ENCODE results near the gene HMX3.

Gene HMX3

GRCh38 chr10:123100030-123100762 is 35.6 kb upstream of the HMX3 start:
- H3K4me1 ChIP-seq (ENCODE audit: insufficient read depth, poor library complexity, severe bottlenecking) = peaks cover 9% of the 10 kb centered on the region
- DNase-seq (ENCODE audit: low spot score) = no peak
- no peak overlapping the region for H3K27ac ChIP-seq (ENCODE audit: poor library complexity, severe bottlenecking)
- peak; percentile 49; the same call in 1 of the 3 replicates for ATAC-seq (ENCODE audit: low read depth)
- H3K9me3 ChIP-seq (ENCODE audit: severe bottlenecking) = no peaks in the 10 kb centered on the region
- H3K27me3 ChIP-seq (ENCODE audit: insufficient read depth, poor library complexity, severe bottlenecking) = no peaks in the 10 kb centered on the region
- no peak overlapping the region for H3K4me3 ChIP-seq (ENCODE audit: severe bottlenecking)
- TF ChIP-seq CTCF (IDR thresholded peaks at IDR 0.05; ENCODE audit: poor library complexity, severe bottlenecking) = no peak
- H3K36me3 ChIP-seq (ENCODE audit: low read depth) = no peaks in the 10 kb centered on the region

- ATAC-seq (ENCODE audit: low read depth) (no peak), DNase-seq (ENCODE audit: low spot score) (no peak)
- no peaks in the 10 kb centered on the region for H3K36me3 ChIP-seq (ENCODE audit: low read depth)
- no peak overlapping the region for H3K4me3 ChIP-seq (ENCODE audit: severe bottlenecking)
- no peaks in the 10 kb centered on the region for H3K27me3 ChIP-seq (ENCODE audit: insufficient read depth, poor library complexity, severe bottlenecking)
- TF ChIP-seq CTCF (IDR thresholded peaks at IDR 0.05; ENCODE audit: poor library complexity, severe bottlenecking) = no peak
- peaks cover 9% of the 10 kb centered on the region for H3K4me1 ChIP-seq (ENCODE audit: insufficient read depth, poor library complexity, severe bottlenecking)
- H3K27ac ChIP-seq (ENCODE audit: poor library complexity, severe bottlenecking) = no peak overlapping the region
- H3K9me3 ChIP-seq (ENCODE audit: severe bottlenecking) = no peaks in the 10 kb centered on the region
Observed at GRCh38 chr10:123101872-123102271, 33.9 kb upstream of the HMX3 start.

GRCh38 chr10:123102673-123103072 is 33.1 kb upstream of the HMX3 start:
- no peaks in the 10 kb centered on the region for H3K27me3 ChIP-seq (ENCODE audit: insufficient read depth, poor library complexity, severe bottlenecking)
- ATAC-seq (ENCODE audit: low read depth) = no peak
- no peak overlapping the region for H3K4me3 ChIP-seq (ENCODE audit: severe bottlenecking)
- H3K36me3 ChIP-seq (ENCODE audit: low read depth) = no peaks in the 10 kb centered on the region
- TF ChIP-seq CTCF (IDR thresholded peaks at IDR 0.05; ENCODE audit: poor library complexity, severe bottlenecking) = no peak
- no peak for DNase-seq (ENCODE audit: low spot score)
- no peak overlapping the region for H3K27ac ChIP-seq (ENCODE audit: poor library complexity, severe bottlenecking)
- peaks cover 9% of the 10 kb centered on the region for H3K4me1 ChIP-seq (ENCODE audit: insufficient read depth, poor library complexity, severe bottlenecking)
- H3K9me3 ChIP-seq (ENCODE audit: severe bottlenecking) = no peaks in the 10 kb centered on the region

GRCh38 chr10:123103944-123104343 is 31.8 kb upstream of the HMX3 start:
- Histone ChIP-seq H3K27me3 (ENCODE audit: insufficient read depth, poor library complexity, severe bottlenecking) (no peaks in the 10 kb centered on the region), H3K27ac (ENCODE audit: poor library complexity, severe bottlenecking) (no peak overlapping the region), H3K4me1 (ENCODE audit: insufficient read depth, poor library complexity, severe bottlenecking) (peaks cover 9% of the 10 kb centered on the region), H3K9me3 (ENCODE audit: severe bottlenecking) (no peaks in the 10 kb centered on the region), H3K4me3 (ENCODE audit: severe bottlenecking) (no peak overlapping the region), H3K36me3 (ENCODE audit: low read depth) (no peaks in the 10 kb centered on the region)
- DNase-seq (ENCODE audit: low spot score) (no peak), ATAC-seq (ENCODE audit: low read depth) (peak; percentile 79)
- TF ChIP-seq CTCF (IDR thresholded peaks at IDR 0.05; ENCODE audit: poor library complexity, severe bottlenecking) = no peak

- Histone ChIP-seq H3K27ac (ENCODE audit: poor library complexity, severe bottlenecking) (no peak overlapping the region), H3K4me1 (ENCODE audit: insufficient read depth, poor library complexity, severe bottlenecking) (peaks cover 8% of the 10 kb centered on the region), H3K9me3 (ENCODE audit: severe bottlenecking) (no peaks in the 10 kb centered on the region), H3K36me3 (ENCODE audit: low read depth) (no peaks in the 10 kb centered on the region), H3K27me3 (ENCODE audit: insufficient read depth, poor library complexity, severe bottlenecking) (no peaks in the 10 kb centered on the region), H3K4me3 (ENCODE audit: severe bottlenecking) (no peak overlapping the region)
- DNase-seq (ENCODE audit: low spot score) (no peak), ATAC-seq (ENCODE audit: low read depth) (peak; percentile 86)
- no peak for TF ChIP-seq CTCF (IDR thresholded peaks at IDR 0.05; ENCODE audit: poor library complexity, severe bottlenecking)
Observed at GRCh38 chr10:123109466-123109865, 26.3 kb upstream of the HMX3 start.

Data from RWPE2 (cell line).